ENCODE measurements around the gene ATL2. TPM values are rescaled to one million over a fixed set of nuclear protein-coding genes. Genes with fewer than 3 reads are reported as not detected.

The ATL2 gene
- total RNA-seq, 1 experiment from 2014 or later: 66.7 TPM

- no peak overlapping the region for H3K18ac ChIP-seq (ENCODE audit: insufficient read length, low read depth, low read length)
- no peak overlapping the region for H2BK15ac ChIP-seq (ENCODE audit: low read depth, low read length)
- no peak overlapping the region for H2BK120ac ChIP-seq (ENCODE audit: low read depth, low read length, poor library complexity, severe bottlenecking)
- no peak for TF ChIP-seq CTCF (conservative IDR thresholded peaks at IDR 0.05)
- no peaks in the 10 kb centered on the region for H3K27me3 ChIP-seq (ENCODE audit: insufficient read depth, low read length)
- Mint-ChIP-seq H3K9me3 (no peaks in the 10 kb centered on the region; a peak in 1 of 5 replicates), H3K4me3 (no peak overlapping the region), H3K36me3 (ENCODE audit: insufficient read depth in 1 of 3, low read depth in 3 of 3) (no peaks in the 10 kb centered on the region; a peak in 1 of 7 replicates), H3K4me1 (peaks cover 12 to 13% of the 10 kb centered on the region in 2 experiments), H3K27me3 (ENCODE audit: low read depth) (peaks cover 3% of the 10 kb centered on the region), H3K27ac (no peak overlapping the region)
- no peak overlapping the region for H2AK5ac ChIP-seq (ENCODE audit: insufficient read length, low read length)
- no peak overlapping the region for H3K23ac ChIP-seq (ENCODE audit: insufficient read length, low read depth, low read length)
- no peaks in the 10 kb centered on the region for H4K20me1 ChIP-seq (ENCODE audit: control insufficient read depth, insufficient read depth, insufficient read length)
- no peak overlapping the region for H2BK20ac ChIP-seq (ENCODE audit: low read depth, low read length, poor library complexity, severe bottlenecking)
- no peak overlapping the region for H2BK12ac ChIP-seq (ENCODE audit: insufficient read length, low read depth, low read length)
- H2AFZ ChIP-seq (ENCODE audit: low read length): no peak overlapping the region
- no peak overlapping the region for H3K4ac ChIP-seq (ENCODE audit: low read depth, low read length)
- H3K27ac ChIP-seq (ENCODE audit: insufficient read length, low read depth, low read length): no peak overlapping the region
- no peaks in the 10 kb centered on the region for H3K79me1 ChIP-seq (ENCODE audit: insufficient read depth, low read depth, low read length, poor library complexity, severe bottlenecking)
- H3K9me3 ChIP-seq (ENCODE audit: control insufficient read depth, low read depth, low read length): no peaks in the 10 kb centered on the region
- H3K56ac ChIP-seq (ENCODE audit: insufficient read length, low read depth, low read length): no peak overlapping the region
- H4K8ac ChIP-seq (replicated peaks; ENCODE audit: insufficient read length, low read depth, low read length): no peak overlapping the region
- no peak overlapping the region for H3K4me2 ChIP-seq (ENCODE audit: insufficient read depth, insufficient read length, low read length)
- WGBS (ENCODE audit: extremely low coverage, insufficient read length, low lambda C conversion rate): no CpG with 5 or more reads among the region's 3 CpGs
- no peak overlapping the region for H3K9ac ChIP-seq (ENCODE audit: extremely low read depth, insufficient read length, low read length)
- no peak overlapping the region for H4K5ac ChIP-seq (ENCODE audit: insufficient read length, low read depth, low read length)
- no peaks in the 10 kb centered on the region for H3K79me2 ChIP-seq (ENCODE audit: insufficient read depth, low read length)
- H3K4me1 ChIP-seq (ENCODE audit: insufficient read depth, low read length): no peaks in the 10 kb centered on the region
- H3K23me2 ChIP-seq (ENCODE audit: insufficient read length, low read depth, low read length, poor library complexity, severe bottlenecking): no peaks in the 10 kb centered on the region
- DNase-seq: no peak
- H2BK5ac ChIP-seq (ENCODE audit: insufficient read length, low read length): no peak overlapping the region
- H4K91ac ChIP-seq (ENCODE audit: insufficient read length, low read depth, low read length): no peak overlapping the region
- no peak overlapping the region for H3T11ph ChIP-seq (ENCODE audit: low read length)
- H3K14ac ChIP-seq (ENCODE audit: insufficient read depth, low read length): no peak overlapping the region
Observed at GRCh38 chr2:38268691-38269327, 108.3 kb downstream of the ATL2 start.

All from H9 (cell line).